T-helper 1 cell treated with Interleukin-12 subunit alpha and Interleukin-12 subunit beta and Interleukin-4 antibody, amounts not matched to agents 30 μg/mL and 1 μg/mL, for 36 hours (primary cell): ENCODE results near the gene MISP.

Experiments used
- H3K27ac Mint-ChIP-seq: one replicate; pipeline ENCODE4 v1.8.0; 2021; ENCODE audit warnings: mild to moderate bottlenecking, mixed read lengths
- H3K27me3 Mint-ChIP-seq: one replicate; pipeline ENCODE4 v1.8.0; 2021; ENCODE audit warnings: low read depth, mixed read lengths
- H3K36me3 Mint-ChIP-seq: one replicate; pipeline ENCODE4 v1.8.0; 2021; ENCODE audit warnings: low read depth, mixed read lengths
- H3K4me1 Mint-ChIP-seq: one replicate; pipeline ENCODE4 v1.8.0; 2021; ENCODE audit warnings: low read depth, mixed read lengths
- H3K4me3 Mint-ChIP-seq: one replicate; pipeline ENCODE4 v1.8.0; 2021; ENCODE audit warnings: mild to moderate bottlenecking, moderate library complexity, mixed read lengths
- H3K9me3 Mint-ChIP-seq: one replicate; pipeline ENCODE4 v1.8.0; 2021; ENCODE audit warnings: mixed read lengths

The MISP gene

DNA sequence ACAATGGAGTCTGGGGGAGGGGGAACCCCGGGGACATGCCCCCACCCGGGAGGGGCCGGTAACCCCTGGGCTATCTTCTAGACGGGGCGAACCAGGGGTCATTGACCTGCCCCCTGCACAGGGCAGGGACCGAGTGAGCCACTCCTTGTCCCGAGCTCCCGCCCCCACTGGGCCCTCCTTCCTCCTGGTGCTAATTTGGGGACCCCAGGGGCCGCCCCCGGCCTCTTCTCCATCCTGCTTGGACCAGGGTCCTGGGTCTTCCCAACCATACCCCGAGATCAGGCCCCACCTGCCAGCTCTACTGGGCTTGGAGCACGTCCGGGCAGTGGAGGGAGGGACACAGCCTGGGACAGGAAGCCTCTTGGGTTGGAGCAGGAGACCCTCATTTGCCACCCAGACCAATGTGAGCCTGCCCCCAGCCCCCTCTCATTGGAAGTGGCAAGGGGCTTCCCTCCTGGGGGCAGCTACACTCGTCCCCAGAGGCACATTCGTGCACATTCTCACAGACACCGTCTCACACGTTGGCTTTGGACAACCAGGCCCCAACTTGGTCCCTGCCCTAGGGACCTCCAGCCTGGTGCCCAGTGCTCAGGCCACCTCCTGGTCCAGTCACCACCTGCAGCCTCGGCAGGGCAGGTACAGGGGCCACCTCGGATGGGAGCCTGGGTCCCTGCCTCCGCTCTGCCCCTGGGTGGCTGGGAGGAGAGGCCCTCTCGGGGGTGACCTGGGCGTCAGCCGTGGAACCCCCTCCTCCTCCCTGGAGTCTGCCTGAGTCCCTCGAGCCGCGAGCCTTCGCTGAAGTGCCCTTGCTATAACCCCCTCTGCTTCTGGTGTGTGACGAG, 3.3 kb upstream of the MISP start:
- no peaks in the 10 kb centered on the region for H3K4me1 Mint-ChIP-seq
- peaks cover 14% of the 10 kb centered on the region for H3K9me3 Mint-ChIP-seq
- H3K36me3 Mint-ChIP-seq, result no peaks in the 10 kb centered on the region
- no peak overlapping the region for H3K4me3 Mint-ChIP-seq
- H3K27me3 Mint-ChIP-seq, result no peaks in the 10 kb centered on the region
- no peak overlapping the region for H3K27ac Mint-ChIP-seq

DNA sequence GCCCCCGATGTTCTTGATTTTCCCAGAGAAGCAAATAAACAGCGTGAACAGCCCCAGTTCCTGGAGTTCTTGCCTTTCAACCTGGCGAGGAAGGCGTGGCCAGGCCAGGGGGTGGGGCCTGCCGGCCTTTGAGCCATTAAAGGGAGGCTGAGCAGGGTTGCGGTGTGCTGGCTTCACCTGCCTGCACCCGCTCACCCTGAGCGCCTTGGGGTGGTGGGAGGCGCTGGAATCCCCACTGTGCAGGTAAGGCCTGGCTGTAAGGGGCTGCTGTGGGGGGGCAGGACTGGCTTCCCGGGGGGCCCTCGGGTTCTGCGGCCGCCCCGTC, 2.7 kb upstream of the MISP start:
- no peaks in the 10 kb centered on the region for H3K36me3 Mint-ChIP-seq
- H3K27ac Mint-ChIP-seq, result no peak overlapping the region
- no peaks in the 10 kb centered on the region for H3K4me1 Mint-ChIP-seq

GRCh38 chr19:749811-750210, 1.1 kb upstream of the MISP start:
- no peak overlapping the region for H3K4me3 Mint-ChIP-seq
- no peaks in the 10 kb centered on the region for H3K36me3 Mint-ChIP-seq
- H3K9me3 Mint-ChIP-seq, result no peaks in the 10 kb centered on the region
- no peaks in the 10 kb centered on the region for H3K4me1 Mint-ChIP-seq
- no peak overlapping the region for H3K27ac Mint-ChIP-seq
- no peaks in the 10 kb centered on the region for H3K27me3 Mint-ChIP-seq

More for the DNA sequence above, 2.7 kb upstream of the MISP start:
- H3K27me3 Mint-ChIP-seq, result no peaks in the 10 kb centered on the region
- no peak overlapping the region for H3K4me3 Mint-ChIP-seq
- peaks cover 13% of the 10 kb centered on the region for H3K9me3 Mint-ChIP-seq

GRCh38 chr19:751501-752341, 809 bp downstream of the MISP start:
- H3K27me3 Mint-ChIP-seq, result no peaks in the 10 kb centered on the region
- H3K4me3 Mint-ChIP-seq, result no peak overlapping the region
- H3K27ac Mint-ChIP-seq, result no peak overlapping the region
- no peaks in the 10 kb centered on the region for H3K36me3 Mint-ChIP-seq
- H3K4me1 Mint-ChIP-seq, result no peaks in the 10 kb centered on the region
- H3K9me3 Mint-ChIP-seq, result no peaks in the 10 kb centered on the region

DNA sequence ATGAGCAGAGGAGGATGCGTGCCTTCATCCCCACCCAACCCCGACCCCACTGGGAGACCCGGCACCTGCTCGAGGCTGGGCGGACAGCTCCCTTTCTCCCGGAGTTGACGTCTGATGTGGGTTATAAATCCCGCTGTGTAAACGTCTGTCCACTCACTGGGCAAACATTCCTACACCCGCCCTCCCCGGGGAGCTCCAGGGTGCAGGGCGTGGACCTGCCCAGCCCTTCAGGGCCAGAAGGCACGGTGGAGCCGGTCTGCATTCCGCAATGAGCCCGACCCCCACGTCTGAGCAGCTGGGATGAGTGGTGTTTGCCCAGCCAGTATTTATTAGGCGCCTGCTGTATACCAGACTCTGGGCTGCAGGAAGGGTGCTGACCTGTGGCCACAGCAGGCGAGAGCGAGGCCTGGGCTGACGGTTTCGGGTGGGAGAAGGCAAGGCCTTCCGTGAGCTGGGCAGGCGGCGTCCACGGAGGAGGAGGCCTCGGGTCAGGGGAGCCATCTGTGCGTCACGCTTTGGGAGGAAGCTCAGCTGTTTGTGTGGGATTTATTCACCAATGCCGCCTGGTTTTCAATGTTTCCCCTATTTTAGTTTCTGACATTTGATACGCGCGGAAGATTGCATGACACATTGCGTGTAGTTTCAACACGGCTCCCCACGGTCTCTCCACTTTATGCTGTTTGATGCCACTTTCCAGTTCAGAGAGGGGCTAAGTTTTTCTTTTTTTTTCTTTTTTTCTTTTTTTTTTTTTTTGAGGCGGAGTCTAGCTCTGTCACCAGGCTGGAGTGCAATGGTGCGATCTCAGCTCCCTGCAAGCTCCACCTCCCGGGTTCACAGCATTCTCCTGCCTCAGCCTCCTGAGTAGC, 2.0 kb downstream of the MISP start:
- Mint-ChIP-seq H3K4me3 (no peak overlapping the region), H3K36me3 (no peaks in the 10 kb centered on the region), H3K27ac (no peak overlapping the region), H3K4me1 (no peaks in the 10 kb centered on the region), H3K9me3 (no peaks in the 10 kb centered on the region), H3K27me3 (no peaks in the 10 kb centered on the region)

DNA sequence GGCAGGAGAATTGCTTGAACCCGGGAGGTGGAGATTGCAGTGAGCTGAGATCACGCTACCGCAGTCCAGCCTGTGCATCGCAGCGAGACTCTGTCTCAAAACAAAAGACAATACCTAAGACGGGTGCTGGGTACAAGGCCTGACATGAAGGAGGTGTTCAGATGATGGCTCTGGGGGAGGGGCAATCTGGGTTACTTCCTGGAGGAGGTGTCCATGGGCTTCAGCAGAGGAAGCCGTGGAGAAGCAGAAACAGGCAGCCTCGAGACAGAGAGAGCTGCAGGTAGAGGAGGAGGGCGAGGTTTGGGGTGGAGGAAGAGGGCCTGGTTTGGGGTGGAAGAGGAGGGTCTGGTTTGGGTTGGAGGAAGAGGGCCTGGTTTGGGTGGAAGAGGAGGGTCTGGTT, 3.6 kb downstream of the MISP start:
- Mint-ChIP-seq H3K9me3 (peaks cover under 1% of the 10 kb centered on the region), H3K27me3 (no peaks in the 10 kb centered on the region), H3K4me3 (no peak overlapping the region), H3K4me1 (no peaks in the 10 kb centered on the region), H3K36me3 (no peaks in the 10 kb centered on the region), H3K27ac (no peak overlapping the region)

- H3K27me3 Mint-ChIP-seq, result no peaks in the 10 kb centered on the region
- no peak overlapping the region for H3K4me3 Mint-ChIP-seq
- no peak overlapping the region for H3K27ac Mint-ChIP-seq
- no peaks in the 10 kb centered on the region for H3K36me3 Mint-ChIP-seq
- peaks cover 4% of the 10 kb centered on the region for H3K9me3 Mint-ChIP-seq
- no peaks in the 10 kb centered on the region for H3K4me1 Mint-ChIP-seq
These were observed 4.2 kb downstream of the MISP start for GRCh38 chr19:755063-755462.

- no peaks in the 10 kb centered on the region for H3K36me3 Mint-ChIP-seq
- H3K9me3 Mint-ChIP-seq, result peaks cover 4% of the 10 kb centered on the region
- H3K27me3 Mint-ChIP-seq, result no peaks in the 10 kb centered on the region
- no peaks in the 10 kb centered on the region for H3K4me1 Mint-ChIP-seq
- no peak overlapping the region for H3K4me3 Mint-ChIP-seq
- no peak overlapping the region for H3K27ac Mint-ChIP-seq
These were observed 5.3 kb downstream of the MISP start for GRCh38 chr19:756236-756635.

- Mint-ChIP-seq H3K4me3 (no peak overlapping the region), H3K9me3 (peaks cover 4% of the 10 kb centered on the region), H3K36me3 (no peaks in the 10 kb centered on the region), H3K4me1 (no peaks in the 10 kb centered on the region), H3K27me3 (no peaks in the 10 kb centered on the region), H3K27ac (no peak overlapping the region)
These were observed 6.1 kb downstream of the MISP start for GRCh38 chr19:756821-757688.

GRCh38 chr19:757811-758668, 7.1 kb downstream of the MISP start:
- Mint-ChIP-seq H3K4me1 (no peaks in the 10 kb centered on the region), H3K36me3 (no peaks in the 10 kb centered on the region), H3K4me3 (no peak overlapping the region), H3K27me3 (no peaks in the 10 kb centered on the region), H3K9me3 (peaks cover 4% of the 10 kb centered on the region), H3K27ac (no peak overlapping the region)

- Mint-ChIP-seq H3K36me3 (no peaks in the 10 kb centered on the region), H3K4me1 (no peaks in the 10 kb centered on the region), H3K27ac (no peak overlapping the region), H3K27me3 (no peaks in the 10 kb centered on the region), H3K9me3 (peaks cover 4% of the 10 kb centered on the region), H3K4me3 (no peak overlapping the region)
These were observed 12.3 kb downstream of the MISP start for GRCh38 chr19:763181-763580.

DNA sequence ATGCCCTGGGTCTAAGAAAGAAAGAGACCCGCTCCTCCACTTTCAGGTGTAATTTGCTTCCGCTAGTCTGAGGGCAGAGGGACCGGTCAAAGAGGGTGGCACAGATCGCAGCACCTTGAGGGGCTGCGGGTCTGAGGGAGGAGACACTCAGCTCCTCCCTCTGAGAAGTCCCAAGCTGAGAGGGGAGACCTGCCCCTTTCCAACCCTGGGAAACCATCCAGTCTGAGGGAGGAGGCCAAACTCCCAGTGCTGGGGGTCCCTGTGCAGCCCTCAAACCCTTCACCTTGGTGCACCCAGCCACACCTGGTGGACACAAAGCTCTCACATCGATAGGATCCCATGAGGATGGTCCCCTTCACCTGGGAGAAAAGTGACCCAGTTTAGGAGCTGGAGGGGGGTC, 13.0 kb downstream of the MISP start:
- no peak overlapping the region for H3K4me3 Mint-ChIP-seq
- H3K36me3 Mint-ChIP-seq, result no peaks in the 10 kb centered on the region
- H3K27me3 Mint-ChIP-seq, result no peaks in the 10 kb centered on the region
- no peaks in the 10 kb centered on the region for H3K4me1 Mint-ChIP-seq
- peaks cover 4% of the 10 kb centered on the region for H3K9me3 Mint-ChIP-seq
- no peak overlapping the region for H3K27ac Mint-ChIP-seq

GRCh38 chr19:764301-764700, 13.4 kb downstream of the MISP start:
- no peaks in the 10 kb centered on the region for H3K36me3 Mint-ChIP-seq
- no peak overlapping the region for H3K4me3 Mint-ChIP-seq
- H3K27me3 Mint-ChIP-seq, result no peaks in the 10 kb centered on the region
- no peak overlapping the region for H3K27ac Mint-ChIP-seq
- no peaks in the 10 kb centered on the region for H3K4me1 Mint-ChIP-seq
- H3K9me3 Mint-ChIP-seq, result peaks cover 4% of the 10 kb centered on the region
